HepG2 (cell line): ENCODE data around the gene RRP36. TPM values are rescaled to one million over a fixed set of nuclear protein-coding genes. Genes with fewer than 3 reads are reported as not detected.
A peak's percentile ranks its signal among the peaks of the same experiment; 100 is the strongest.

Source experiments
- BCL6 ChIP-seq: IDR thresholded peaks from 2 replicates; pipeline ENCODE4 v1.6.1; 2016; ENCODE audit warnings: missing genetic modification reagents, missing compliant biosample characterization
- BRCA1 ChIP-seq: sonication (generic); formaldehyde crosslinking; IDR thresholded peaks from 2 replicates; pipeline ENCODE4 v1.4.0; 2020; ENCODE audit warnings: missing genetic modification reagents
- GTF3A ChIP-seq: sonication (generic); formaldehyde crosslinking; conservative IDR thresholded peaks from 2 replicates; pipeline ENCODE4 v1.4.0; 2020; ENCODE audit warnings: mild to moderate bottlenecking, missing genetic modification reagents
- HDAC1 ChIP-seq: sonication (generic); formaldehyde crosslinking; IDR thresholded peaks from 2 replicates; pipeline ENCODE4 v1.5.1; 2020; ENCODE audit warnings: mild to moderate bottlenecking, missing genetic modification reagents
- HMG20B ChIP-seq: conservative IDR thresholded peaks from 2 replicates; pipeline ENCODE4 v1.6.1; 2016; ENCODE audit warnings: missing genetic modification reagents, missing compliant biosample characterization
- HNRNPUL1 ChIP-seq: fragments of 200-400 bp; formaldehyde crosslinking; IDR thresholded peaks from 2 replicates; pipeline ENCODE4 v1.6.1; 2017; ENCODE audit warnings: low read depth, mild to moderate bottlenecking, low read length, moderate library complexity
- KAT8 ChIP-seq: IDR thresholded peaks from 2 replicates; pipeline ENCODE4 v1.6.1; 2016; ENCODE audit warnings: missing genetic modification reagents, missing compliant biosample characterization
- KDM6A ChIP-seq: IDR thresholded peaks from 2 replicates; pipeline ENCODE4 v1.6.1; 2016; ENCODE audit warnings: low read depth
- KLF9 ChIP-seq: IDR thresholded peaks from 2 replicates; pipeline ENCODE4 v1.6.1; 2016; ENCODE audit warnings: low read depth
- KMT2B ChIP-seq: IDR thresholded peaks from 2 replicates; pipeline ENCODE4 v1.6.1; 2016; ENCODE audit warnings: missing genetic modification reagents, missing compliant biosample characterization
- MAF1 ChIP-seq: sonication (generic); formaldehyde crosslinking; IDR thresholded peaks from 2 replicates; pipeline ENCODE4 v1.5.0; 2020; ENCODE audit warnings: missing genetic modification reagents, borderline replicate concordance
- NFKBIZ ChIP-seq: IDR thresholded peaks from 2 replicates; pipeline ENCODE4 v1.6.1; 2018; ENCODE audit warnings: missing genetic modification reagents, missing compliant biosample characterization
- PAWR ChIP-seq: sonication (generic); formaldehyde crosslinking; IDR thresholded peaks from 2 replicates; pipeline ENCODE4 v1.4.0; 2020; ENCODE audit warnings: missing genetic modification reagents, mild to moderate bottlenecking, borderline replicate concordance
- PHF21A ChIP-seq: sonication (generic); formaldehyde crosslinking; IDR thresholded peaks from 2 replicates; pipeline ENCODE4 v1.5.0; 2020; ENCODE audit warnings: mild to moderate bottlenecking, missing genetic modification reagents
- RFXANK ChIP-seq: IDR thresholded peaks from 2 replicates; pipeline ENCODE4 v1.6.1; 2016
- SRY ChIP-seq: sonication (generic); formaldehyde crosslinking; IDR thresholded peaks from 2 replicates; pipeline ENCODE4 v1.8.0; 2022; ENCODE audit warnings: mild to moderate bottlenecking, missing genetic modification reagents
- TEAD2 ChIP-seq: sonication (generic); formaldehyde crosslinking; IDR thresholded peaks from 2 replicates; pipeline ENCODE4 v1.9.0; 2021; ENCODE audit warnings: missing genetic modification reagents
- TMF1 ChIP-seq: sonication (generic); formaldehyde crosslinking; IDR thresholded peaks from 2 replicates; pipeline ENCODE4 v1.8.1; 2022; ENCODE audit warnings: low read depth, missing genetic modification reagents
- ZC3H4 ChIP-seq: sonication (generic); formaldehyde crosslinking; IDR thresholded peaks from 2 replicates; pipeline ENCODE4 v1.4.0; 2020; ENCODE audit warnings: missing genetic modification reagents, borderline replicate concordance
- ZFP37 ChIP-seq: sonication (generic); formaldehyde crosslinking; IDR thresholded peaks from 2 replicates; pipeline ENCODE4 v1.4.0; 2020; ENCODE audit warnings: missing genetic modification reagents, borderline replicate concordance
- ZNF124 ChIP-seq: sonication (generic); formaldehyde crosslinking; IDR thresholded peaks from 2 replicates; pipeline ENCODE4 v1.4.0; 2020; ENCODE audit warnings: missing genetic modification reagents
- ZNF337 ChIP-seq: sonication (generic); formaldehyde crosslinking; IDR thresholded peaks from 2 replicates; pipeline ENCODE4 v1.5.1; 2020; ENCODE audit warnings: missing genetic modification reagents, low read depth, mild to moderate bottlenecking, borderline replicate concordance
- ZNF430 ChIP-seq: sonication (generic); formaldehyde crosslinking; IDR thresholded peaks from 2 replicates; pipeline ENCODE4 v1.9.0; 2021; ENCODE audit warnings: mild to moderate bottlenecking, missing genetic modification reagents
- ZNF546 ChIP-seq: sonication (generic); formaldehyde crosslinking; conservative IDR thresholded peaks from 2 replicates; pipeline ENCODE4 v1.8.1; 2023; ENCODE audit warnings: mild to moderate bottlenecking, missing genetic modification reagents
- ZNF598 ChIP-seq: sonication (generic); formaldehyde crosslinking; IDR thresholded peaks from 2 replicates; pipeline ENCODE4 v1.5.1; 2020; ENCODE audit warnings: mild to moderate bottlenecking, missing genetic modification reagents, borderline replicate concordance
- ZSCAN21 ChIP-seq: sonication (generic); formaldehyde crosslinking; IDR thresholded peaks from 2 replicates; pipeline ENCODE4 v1.8.0; 2022; ENCODE audit warnings: mild to moderate bottlenecking, missing genetic modification reagents, moderate library complexity, borderline replicate concordance
- polyA plus RNA-seq, 8 experiments: library from polyadenylated mRNA; depleted of rRNA in 3 of 8; stranded (reverse) in 7 of 8; unstranded in 1 of 8; fragments of >200 nt; fragmentation: Illumina TruSeq in 4 of 8; extraction: Trizol in 4 of 8; gene quantifications; 2 replicates each; pipeline versions ENCODE4 v1.2.1 to v1.2.3, GENCODE V29; 2011 to 2016; ENCODE audit warnings: low read depth in 4 of 8, missing spikeins in 1 of 8, mixed read lengths in 1 of 8; ENCODE audit not compliant: insufficient read depth in 1 of 8
- total RNA-seq, 5 experiments: library from RNA; depleted of rRNA; stranded (reverse); fragments of >200 nt; fragmentation: Illumina TruSeq; extraction: Trizol; gene quantifications; 2 replicates each; pipeline ENCODE4 v1.2.3, GENCODE V29; 2016; ENCODE audit warnings: low read depth in 1 of 5
- TF ChIP-seq, protein P1 (sequence below): sonication (generic); formaldehyde crosslinking; IDR thresholded peaks from 2 replicates; pipeline ENCODE4 v1.4.0; 2020; ENCODE audit warnings: mild to moderate bottlenecking, missing genetic modification reagents
- TF ChIP-seq, protein P2 (sequence below): sonication (generic); formaldehyde crosslinking; IDR thresholded peaks from 2 replicates; pipeline ENCODE4 v1.4.0; 2020; ENCODE audit warnings: mild to moderate bottlenecking, missing genetic modification reagents
- TF ChIP-seq, protein P3 (sequence below): sonication (generic); formaldehyde crosslinking; IDR thresholded peaks from 2 replicates; pipeline ENCODE4 v1.8.1; 2023; ENCODE audit warnings: mild to moderate bottlenecking, missing genetic modification reagents

RRP36 gene
- total and polyA plus RNA-seq, 2 of the 13 experiments (the other 11 are each of a cell fraction or from before 2014, with no cell fraction given) = 29.5 to 144 TPM

DNA sequence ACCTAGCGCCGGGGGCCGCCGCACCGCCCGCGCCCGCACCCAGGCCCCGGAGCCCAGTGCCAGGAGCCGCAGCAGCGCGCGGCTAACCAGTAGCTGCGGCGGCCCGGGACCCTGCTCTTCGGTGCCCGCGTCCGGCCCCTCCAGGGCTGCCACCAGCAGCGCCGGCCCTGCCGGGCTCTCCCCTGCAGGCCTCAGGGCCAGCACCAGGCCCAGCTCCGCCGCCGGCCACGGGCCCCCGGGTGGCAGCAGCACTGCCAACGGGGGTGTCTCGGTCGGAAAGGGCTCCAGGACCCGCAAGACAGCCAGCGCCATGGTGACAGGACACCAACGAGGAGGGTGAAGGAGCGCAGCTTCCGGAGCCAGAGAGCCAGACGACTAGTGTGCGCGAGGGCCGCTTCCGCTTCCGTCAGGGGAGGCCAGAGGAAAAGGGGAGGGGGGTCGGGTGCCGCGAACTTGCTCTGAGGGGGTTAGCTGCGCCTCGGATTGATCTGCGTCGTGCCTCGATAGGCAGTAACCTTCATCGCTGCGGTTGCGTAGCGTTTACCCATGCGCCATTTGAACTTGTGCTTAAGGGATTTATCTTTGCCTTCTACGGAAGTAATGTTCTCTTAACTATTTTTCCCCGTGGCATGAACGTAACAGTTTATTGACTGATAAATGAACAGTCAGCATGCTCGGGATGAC lies 42.4 kb upstream of the RRP36 start, which contains the start of gene PEX6 (continued):
- TF ChIP-seq SRY (peak; percentile 82), HDAC1 (CRISPR knock-in tag) (peak; percentile 85), TMF1 (no peak), PHF21A (CRISPR knock-in tag) (peak; percentile 80), ZC3H4 (CRISPR knock-in tag) (peak; percentile 16; the same call in 1 of the 2 replicates), ZNF546 (peak; percentile 55; the same call in 1 of the 2 replicates), KMT2B (peak; percentile 92), ZNF124 (CRISPR knock-in tag) (peak; percentile 80; the same call in 1 of the 2 replicates), BRCA1 (CRISPR knock-in tag) (no peak), HMG20B (no peak), ZNF598 (CRISPR knock-in tag) (no peak), PAWR (CRISPR knock-in tag) (no peak), NFKBIZ (peak; percentile 81), GTF3A (CRISPR knock-in tag) (no peak), TEAD2 (no peak), ZNF337 (CRISPR knock-in tag) (peak; percentile 92; the same call in 1 of the 2 replicates), ZSCAN21 (CRISPR knock-in tag) (peak; percentile 69; the same call in 1 of the 2 replicates), RFXANK (CRISPR knock-in tag) (peak; percentile 92; the same call in 1 of the 2 replicates), MAF1 (CRISPR knock-in tag) (no peak), KLF9 (CRISPR knock-in tag) (peak; percentile 72; the same call in 1 of the 2 replicates), KDM6A (CRISPR knock-in tag) (no peak), BCL6 (peak; percentile 75), HNRNPUL1 (no peak), KAT8 (CRISPR knock-in tag) (peak; percentile 94), ZFP37 (CRISPR knock-in tag) (peak; percentile 66; the same call in 1 of the 2 replicates), ZNF430 (CRISPR knock-in tag) (no peak)
- TF ChIP-seq, protein P1, sequence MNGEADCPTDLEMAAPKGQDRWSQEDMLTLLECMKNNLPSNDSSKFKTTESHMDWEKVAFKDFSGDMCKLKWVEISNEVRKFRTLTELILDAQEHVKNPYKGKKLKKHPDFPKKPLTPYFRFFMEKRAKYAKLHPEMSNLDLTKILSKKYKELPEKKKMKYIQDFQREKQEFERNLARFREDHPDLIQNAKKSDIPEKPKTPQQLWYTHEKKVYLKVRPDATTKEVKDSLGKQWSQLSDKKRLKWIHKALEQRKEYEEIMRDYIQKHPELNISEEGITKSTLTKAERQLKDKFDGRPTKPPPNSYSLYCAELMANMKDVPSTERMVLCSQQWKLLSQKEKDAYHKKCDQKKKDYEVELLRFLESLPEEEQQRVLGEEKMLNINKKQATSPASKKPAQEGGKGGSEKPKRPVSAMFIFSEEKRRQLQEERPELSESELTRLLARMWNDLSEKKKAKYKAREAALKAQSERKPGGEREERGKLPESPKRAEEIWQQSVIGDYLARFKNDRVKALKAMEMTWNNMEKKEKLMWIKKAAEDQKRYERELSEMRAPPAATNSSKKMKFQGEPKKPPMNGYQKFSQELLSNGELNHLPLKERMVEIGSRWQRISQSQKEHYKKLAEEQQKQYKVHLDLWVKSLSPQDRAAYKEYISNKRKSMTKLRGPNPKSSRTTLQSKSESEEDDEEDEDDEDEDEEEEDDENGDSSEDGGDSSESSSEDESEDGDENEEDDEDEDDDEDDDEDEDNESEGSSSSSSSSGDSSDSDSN (CRISPR knock-in tag) = peak; percentile 85
- TF ChIP-seq, protein P2, sequence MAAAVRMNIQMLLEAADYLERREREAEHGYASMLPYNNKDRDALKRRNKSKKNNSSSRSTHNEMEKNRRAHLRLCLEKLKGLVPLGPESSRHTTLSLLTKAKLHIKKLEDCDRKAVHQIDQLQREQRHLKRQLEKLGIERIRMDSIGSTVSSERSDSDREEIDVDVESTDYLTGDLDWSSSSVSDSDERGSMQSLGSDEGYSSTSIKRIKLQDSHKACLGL (CRISPR knock-in tag) = no peak; the same call in 1 of the 2 replicates
- TF ChIP-seq, protein P3, sequence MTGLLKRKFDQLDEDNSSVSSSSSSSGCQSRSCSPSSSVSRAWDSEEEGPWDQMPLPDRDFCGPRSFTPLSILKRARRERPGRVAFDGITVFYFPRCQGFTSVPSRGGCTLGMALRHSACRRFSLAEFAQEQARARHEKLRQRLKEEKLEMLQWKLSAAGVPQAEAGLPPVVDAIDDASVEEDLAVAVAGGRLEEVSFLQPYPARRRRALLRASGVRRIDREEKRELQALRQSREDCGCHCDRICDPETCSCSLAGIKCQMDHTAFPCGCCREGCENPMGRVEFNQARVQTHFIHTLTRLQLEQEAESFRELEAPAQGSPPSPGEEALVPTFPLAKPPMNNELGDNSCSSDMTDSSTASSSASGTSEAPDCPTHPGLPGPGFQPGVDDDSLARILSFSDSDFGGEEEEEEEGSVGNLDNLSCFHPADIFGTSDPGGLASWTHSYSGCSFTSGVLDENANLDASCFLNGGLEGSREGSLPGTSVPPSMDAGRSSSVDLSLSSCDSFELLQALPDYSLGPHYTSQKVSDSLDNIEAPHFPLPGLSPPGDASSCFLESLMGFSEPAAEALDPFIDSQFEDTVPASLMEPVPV = peak; percentile 15; the same call in 1 of the 2 replicates
